ENCODE results near the gene XPO5.
"Not testable (repeated sequence)": the region's sequence is repeated elsewhere in the genome, so short reads cannot be mapped to it uniquely, and the experiment has no call there.

XPO5 gene

GRCh38 chr6:43575772-43576551 is at the start of gene XPO5, which contains the start of gene POLH:
Gene XPO5, minus strand, starts transcription at chr6:43576038. Its CDS starts 174 bp downstream, at chr6:43575864.
Gene POLH, plus strand, starts transcription at chr6:43576185. Its CDS starts 6,135 bp downstream, at chr6:43582320.
- peak; percentile 62 for DNase-seq

- DNase-seq: no peak
Measured at GRCh38 chr6:43625393-43625992, 49.7 kb upstream of the XPO5 start.

- DNase-seq: no peak
Measured at GRCh38 chr6:43624786-43625288, 49.0 kb upstream of the XPO5 start.

GRCh38 chr6:43623880-43624785 is 48.3 kb upstream of the XPO5 start:
- no peak for DNase-seq

- DNase-seq: no peak
Measured at GRCh38 chr6:43622541-43622940, 46.7 kb upstream of the XPO5 start.

GRCh38 chr6:43621836-43622180 is 46.0 kb upstream of the XPO5 start:
- no peak for DNase-seq

- no peak for DNase-seq
Measured at GRCh38 chr6:43621078-43621835, 45.4 kb upstream of the XPO5 start.

- no peak for DNase-seq
Measured at GRCh38 chr6:43616725-43617472, 41.1 kb upstream of the XPO5 start.

- DNase-seq: no peak
Measured at GRCh38 chr6:43614396-43614730, 38.5 kb upstream of the XPO5 start.

- no peak for DNase-seq
Measured at GRCh38 chr6:43613721-43614395, 38.0 kb upstream of the XPO5 start.

- no peak for DNase-seq
Measured at GRCh38 chr6:43610431-43610830, 34.6 kb upstream of the XPO5 start.

GRCh38 chr6:43609402-43609801 is 33.6 kb upstream of the XPO5 start:
- no peak for DNase-seq

GRCh38 chr6:43608807-43609206 is 33.0 kb upstream of the XPO5 start:
- DNase-seq: no peak

- peak; percentile 6 for DNase-seq
Measured at GRCh38 chr6:43608310-43608763, 32.5 kb upstream of the XPO5 start.

- DNase-seq: no peak
Measured at GRCh38 chr6:43606019-43606418, 30.2 kb upstream of the XPO5 start.

- DNase-seq: no peak
Measured at GRCh38 chr6:43604174-43604573, 28.3 kb upstream of the XPO5 start.

- DNase-seq: no peak
Measured at GRCh38 chr6:43600595-43600994, 24.8 kb upstream of the XPO5 start.

GRCh38 chr6:43593938-43594337 is 18.1 kb upstream of the XPO5 start:
- DNase-seq: no peak

GRCh38 chr6:43589564-43589963 is 13.7 kb upstream of the XPO5 start:
- not testable (repeated sequence) for DNase-seq

GRCh38 chr6:43588194-43588593 is 12.4 kb upstream of the XPO5 start:
- no peak for DNase-seq

GRCh38 chr6:43584892-43585570 is 9.2 kb upstream of the XPO5 start:
- DNase-seq: no peak
